Measurements from ENCODE around the gene DCAF15. TPM values are rescaled to one million over a fixed set of nuclear protein-coding genes. Genes with fewer than 3 reads are reported as not detected.

DCAF15 gene
- total RNA-seq, 1 experiment from 2014 or later = 35.5 TPM

DNA sequence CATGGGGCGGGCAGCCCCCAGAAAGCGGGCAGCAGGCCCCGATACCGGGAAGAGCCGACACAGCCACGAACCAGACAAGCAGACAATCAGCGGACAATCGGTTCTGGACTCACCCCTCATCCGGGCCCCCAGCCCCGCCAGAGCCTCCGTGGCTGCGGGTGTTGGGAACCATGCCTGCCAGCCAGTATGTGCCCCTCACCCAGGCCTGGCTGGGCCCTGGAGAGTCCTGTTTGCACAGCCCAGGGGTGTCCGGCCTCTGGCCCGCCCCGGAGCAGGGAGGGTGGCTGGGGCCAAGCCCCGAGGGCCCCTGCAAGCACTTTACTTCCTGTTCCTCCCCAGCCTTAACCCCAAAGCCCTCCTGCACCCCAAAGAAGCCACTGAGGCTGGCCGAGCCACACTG lies 21.9 kb upstream of the DCAF15 start:
- Mint-ChIP-seq H3K4me1 (ENCODE audit: low read depth, unreplicated experiment) (peaks cover 10% of the 10 kb centered on the region), H3K27ac (ENCODE audit: unreplicated experiment) (no peak overlapping the region), H3K9me3 (ENCODE audit: low read depth, unreplicated experiment) (no peaks in the 10 kb centered on the region), H3K4me3 (ENCODE audit: low read depth, unreplicated experiment) (no peak overlapping the region), H3K36me3 (ENCODE audit: insufficient read depth, unreplicated experiment) (peaks cover 19% of the 10 kb centered on the region), H3K27me3 (ENCODE audit: unreplicated experiment) (peaks cover 20% of the 10 kb centered on the region)
- CTCF ChIA-PET = no interaction called here
- no TSS peak for BruUV-seq (replicated peaks)
- DNase-seq = no peak
- intact Hi-C loops (cut with micrococcal nuclease; ENCODE audit: unreplicated experiment) = no loop called here
- TF ChIP-seq, protein P1, sequence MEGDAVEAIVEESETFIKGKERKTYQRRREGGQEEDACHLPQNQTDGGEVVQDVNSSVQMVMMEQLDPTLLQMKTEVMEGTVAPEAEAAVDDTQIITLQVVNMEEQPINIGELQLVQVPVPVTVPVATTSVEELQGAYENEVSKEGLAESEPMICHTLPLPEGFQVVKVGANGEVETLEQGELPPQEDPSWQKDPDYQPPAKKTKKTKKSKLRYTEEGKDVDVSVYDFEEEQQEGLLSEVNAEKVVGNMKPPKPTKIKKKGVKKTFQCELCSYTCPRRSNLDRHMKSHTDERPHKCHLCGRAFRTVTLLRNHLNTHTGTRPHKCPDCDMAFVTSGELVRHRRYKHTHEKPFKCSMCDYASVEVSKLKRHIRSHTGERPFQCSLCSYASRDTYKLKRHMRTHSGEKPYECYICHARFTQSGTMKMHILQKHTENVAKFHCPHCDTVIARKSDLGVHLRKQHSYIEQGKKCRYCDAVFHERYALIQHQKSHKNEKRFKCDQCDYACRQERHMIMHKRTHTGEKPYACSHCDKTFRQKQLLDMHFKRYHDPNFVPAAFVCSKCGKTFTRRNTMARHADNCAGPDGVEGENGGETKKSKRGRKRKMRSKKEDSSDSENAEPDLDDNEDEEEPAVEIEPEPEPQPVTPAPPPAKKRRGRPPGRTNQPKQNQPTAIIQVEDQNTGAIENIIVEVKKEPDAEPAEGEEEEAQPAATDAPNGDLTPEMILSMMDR (IDR thresholded peaks at IDR 0.05; ENCODE audit: unreplicated experiment) = no peak

DNA sequence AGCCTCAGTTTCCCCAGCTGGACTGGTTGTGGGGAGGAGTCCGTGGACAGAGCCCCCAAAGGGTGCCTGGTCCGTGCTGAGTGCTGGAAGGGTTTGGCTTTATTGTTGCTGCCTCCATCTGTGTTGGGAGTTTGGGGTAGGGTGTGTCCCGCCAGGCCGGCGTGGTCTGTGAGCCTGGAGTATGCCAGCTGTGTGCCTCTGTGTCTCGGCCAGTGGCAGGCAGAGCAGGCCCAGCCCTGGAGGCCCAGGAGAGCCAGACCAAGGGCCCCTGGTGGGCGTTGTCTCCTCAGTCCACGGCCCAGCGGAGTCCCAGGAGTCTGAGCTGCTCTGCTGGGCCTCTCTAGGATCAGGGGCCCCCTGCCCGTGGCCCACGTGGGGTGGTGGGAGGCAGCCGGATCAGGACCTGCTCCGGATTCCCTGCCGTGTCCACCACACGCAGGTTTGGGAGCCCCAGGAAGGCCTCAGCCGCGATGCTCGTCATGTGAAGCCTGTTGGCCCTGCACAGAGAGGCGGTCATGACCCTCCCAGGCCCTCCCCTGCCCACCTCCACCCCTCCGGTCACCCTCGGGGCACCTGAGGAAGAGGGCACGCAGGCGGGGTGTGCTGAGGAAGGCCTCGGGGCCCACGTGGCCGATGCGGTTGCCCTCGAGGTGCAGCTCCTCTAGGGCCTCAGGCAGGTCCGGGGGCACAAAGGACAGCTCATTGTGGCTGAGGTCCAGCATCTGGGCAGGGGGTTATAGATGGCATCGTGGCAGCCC lies 20.7 kb upstream of the DCAF15 start:
- intact Hi-C loops (cut with micrococcal nuclease; ENCODE audit: unreplicated experiment) = no loop called here
- H3K27me3 Mint-ChIP-seq (ENCODE audit: unreplicated experiment) = peaks cover 20% of the 10 kb centered on the region
- peaks cover 10% of the 10 kb centered on the region for H3K4me1 Mint-ChIP-seq (ENCODE audit: low read depth, unreplicated experiment)
- TF ChIP-seq, protein P1 (IDR thresholded peaks at IDR 0.05; ENCODE audit: unreplicated experiment) = no peak
- no peak overlapping the region for H3K27ac Mint-ChIP-seq (ENCODE audit: unreplicated experiment)
- no peaks in the 10 kb centered on the region for H3K9me3 Mint-ChIP-seq (ENCODE audit: low read depth, unreplicated experiment)
- no peak overlapping the region for H3K4me3 Mint-ChIP-seq (ENCODE audit: low read depth, unreplicated experiment)
- no peak for DNase-seq
- CTCF ChIA-PET = interaction anchor here (1.1 kb wide), 1 partner anchor 128 kb away, joined by 3 read pairs; no protein-coding TSS in a partner anchor
- BruUV-seq (replicated peaks) = no TSS peak
- peaks cover 19% of the 10 kb centered on the region for H3K36me3 Mint-ChIP-seq (ENCODE audit: insufficient read depth, unreplicated experiment)

DNA sequence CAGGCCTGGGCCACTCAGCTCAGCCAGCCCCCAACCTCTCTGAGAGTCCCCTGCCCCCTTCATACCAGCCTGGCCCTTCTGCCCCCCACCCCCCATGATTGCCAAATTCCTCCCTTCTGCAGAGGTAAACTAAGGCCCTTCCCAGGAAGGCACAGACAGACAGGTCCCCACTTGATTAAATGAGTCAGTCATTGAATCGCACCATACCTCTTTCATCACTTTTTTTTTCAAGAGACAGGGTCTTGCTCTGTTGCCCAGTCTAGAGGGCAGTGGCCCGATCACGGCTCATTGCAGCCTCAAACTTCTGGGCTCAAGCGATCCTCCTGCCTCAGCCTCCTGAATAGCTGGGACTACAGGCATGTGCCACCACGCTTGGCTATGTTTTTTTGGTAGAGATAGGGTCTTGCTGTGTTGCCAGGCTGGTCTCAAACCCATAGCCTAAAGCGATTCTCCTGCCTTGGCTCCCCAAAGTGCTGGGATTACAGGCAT lies 20.1 kb upstream of the DCAF15 start:
- TF ChIP-seq, protein P1 (IDR thresholded peaks at IDR 0.05; ENCODE audit: unreplicated experiment) = no peak
- Mint-ChIP-seq H3K27me3 (ENCODE audit: unreplicated experiment) (peaks cover 25% of the 10 kb centered on the region), H3K9me3 (ENCODE audit: low read depth, unreplicated experiment) (no peaks in the 10 kb centered on the region), H3K4me1 (ENCODE audit: low read depth, unreplicated experiment) (peaks cover 11% of the 10 kb centered on the region), H3K4me3 (ENCODE audit: low read depth, unreplicated experiment) (no peak overlapping the region), H3K36me3 (ENCODE audit: insufficient read depth, unreplicated experiment) (peaks cover 19% of the 10 kb centered on the region), H3K27ac (ENCODE audit: unreplicated experiment) (no peak overlapping the region)
- CTCF ChIA-PET = interaction anchor here (1.1 kb wide), 1 partner anchor 128 kb away, joined by 3 read pairs; no protein-coding TSS in a partner anchor
- DNase-seq = no peak
- no TSS peak for BruUV-seq (replicated peaks)
- intact Hi-C loops (cut with micrococcal nuclease; ENCODE audit: unreplicated experiment) = no loop called here

DNA sequence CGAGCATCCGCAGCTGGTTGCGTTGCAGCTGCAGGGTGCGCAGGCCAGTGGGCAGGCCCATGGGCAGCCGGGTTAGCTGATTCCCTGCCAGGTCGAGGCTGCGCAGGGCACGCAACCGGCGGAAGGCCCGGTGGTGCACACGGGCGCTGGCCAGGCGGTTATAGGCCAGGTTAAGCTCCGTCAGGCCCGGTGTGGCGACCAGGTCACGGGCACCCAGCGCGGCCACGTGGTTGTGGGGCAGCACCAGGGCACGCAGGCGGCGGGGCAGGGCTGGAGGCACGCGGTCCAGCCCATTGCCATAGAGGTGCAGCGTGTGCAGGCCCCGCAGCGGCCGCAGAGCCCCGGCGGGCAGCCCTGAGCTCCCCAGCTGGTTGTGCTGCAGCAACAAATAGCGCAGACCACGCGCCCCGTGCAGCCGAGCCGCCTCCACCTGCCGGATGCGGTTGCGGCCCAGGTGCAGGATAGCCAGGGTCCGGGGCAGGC lies 19.4 kb upstream of the DCAF15 start:
- no peak overlapping the region for H3K27ac Mint-ChIP-seq (ENCODE audit: unreplicated experiment)
- TF ChIP-seq, protein P1 (IDR thresholded peaks at IDR 0.05; ENCODE audit: unreplicated experiment) = no peak
- no peaks in the 10 kb centered on the region for H3K9me3 Mint-ChIP-seq (ENCODE audit: low read depth, unreplicated experiment)
- CTCF ChIA-PET = no interaction called here
- intact Hi-C loops (cut with micrococcal nuclease; ENCODE audit: unreplicated experiment) = no loop called here
- H3K4me1 Mint-ChIP-seq (ENCODE audit: low read depth, unreplicated experiment) = peaks cover 17% of the 10 kb centered on the region
- no peak overlapping the region for H3K4me3 Mint-ChIP-seq (ENCODE audit: low read depth, unreplicated experiment)
- DNase-seq = no peak
- H3K36me3 Mint-ChIP-seq (ENCODE audit: insufficient read depth, unreplicated experiment) = peaks cover 19% of the 10 kb centered on the region
- no TSS peak for BruUV-seq (replicated peaks)
- H3K27me3 Mint-ChIP-seq (ENCODE audit: unreplicated experiment) = peaks cover 33% of the 10 kb centered on the region
